ENCODE data around the gene SLC35A4. TPM values are rescaled to one million over a fixed set of nuclear protein-coding genes. Genes with fewer than 3 reads are reported as not detected.

SLC35A4 gene
- total RNA-seq, 1 donor from 2014 or later = 59.9 TPM

DNA sequence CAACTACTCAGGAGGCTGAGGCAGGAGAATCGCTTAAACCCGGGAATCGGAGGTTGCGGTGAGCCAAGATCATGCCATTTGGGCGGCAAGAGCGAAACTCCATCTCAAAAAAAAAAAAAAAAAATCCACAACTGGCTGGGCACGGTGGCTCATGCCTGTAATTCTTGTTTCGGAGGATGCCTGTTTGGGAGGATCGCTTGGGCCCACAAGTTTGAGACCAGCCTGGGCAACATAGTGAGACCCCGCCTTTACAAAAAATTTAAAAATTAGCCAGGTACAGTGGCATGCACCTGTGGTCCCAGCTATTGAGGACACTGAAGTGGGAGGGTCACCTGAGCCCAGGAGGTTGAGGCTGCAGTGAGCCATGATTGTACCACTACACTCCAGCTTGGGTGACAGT is 19.0 kb upstream of the SLC35A4 start:
- peaks cover 28% of the 10 kb centered on the region for H4K20me1 ChIP-seq (ENCODE audit: insufficient read depth, low read length)
- peaks cover 15% of the 10 kb centered on the region for H3K4me1 ChIP-seq (ENCODE audit: insufficient read depth, low read length)
- peaks cover 22% of the 10 kb centered on the region for H3K4me1 Mint-ChIP-seq (ENCODE audit: low read depth, unreplicated experiment)
- DNase-seq (ENCODE audit: low read depth) (no peak), FAIRE-seq (no peak)
- H2AFZ ChIP-seq (ENCODE audit: low read depth, low read length) = no peak overlapping the region
- H3K9me3 Mint-ChIP-seq (ENCODE audit: unreplicated experiment) = no peaks in the 10 kb centered on the region
- H3K9me3 ChIP-seq (ENCODE audit: insufficient read depth, low read depth, low read length) = no peaks in the 10 kb centered on the region
- H3K4me3 ChIP-seq (ENCODE audit: insufficient read depth, low read depth, low read length) = no peak overlapping the region
- no peak overlapping the region for H3K4me3 Mint-ChIP-seq (ENCODE audit: unreplicated experiment)
- H3K36me3 ChIP-seq (ENCODE audit: insufficient read depth, low read length) = peaks cover 21% of the 10 kb centered on the region
- H3K4me2 ChIP-seq (ENCODE audit: low read length) = no peak overlapping the region
- H3K9ac ChIP-seq (ENCODE audit: low read length) = no peak overlapping the region
- H3K27ac ChIP-seq (ENCODE audit: low read depth, low read length) = no peak overlapping the region
- H3K27ac Mint-ChIP-seq (ENCODE audit: unreplicated experiment) = no peak overlapping the region
- TF ChIP-seq EZH2 (IDR thresholded peaks at IDR 0.05; ENCODE audit: insufficient read depth, low read length) = no peak
- TF ChIP-seq, protein P1, sequence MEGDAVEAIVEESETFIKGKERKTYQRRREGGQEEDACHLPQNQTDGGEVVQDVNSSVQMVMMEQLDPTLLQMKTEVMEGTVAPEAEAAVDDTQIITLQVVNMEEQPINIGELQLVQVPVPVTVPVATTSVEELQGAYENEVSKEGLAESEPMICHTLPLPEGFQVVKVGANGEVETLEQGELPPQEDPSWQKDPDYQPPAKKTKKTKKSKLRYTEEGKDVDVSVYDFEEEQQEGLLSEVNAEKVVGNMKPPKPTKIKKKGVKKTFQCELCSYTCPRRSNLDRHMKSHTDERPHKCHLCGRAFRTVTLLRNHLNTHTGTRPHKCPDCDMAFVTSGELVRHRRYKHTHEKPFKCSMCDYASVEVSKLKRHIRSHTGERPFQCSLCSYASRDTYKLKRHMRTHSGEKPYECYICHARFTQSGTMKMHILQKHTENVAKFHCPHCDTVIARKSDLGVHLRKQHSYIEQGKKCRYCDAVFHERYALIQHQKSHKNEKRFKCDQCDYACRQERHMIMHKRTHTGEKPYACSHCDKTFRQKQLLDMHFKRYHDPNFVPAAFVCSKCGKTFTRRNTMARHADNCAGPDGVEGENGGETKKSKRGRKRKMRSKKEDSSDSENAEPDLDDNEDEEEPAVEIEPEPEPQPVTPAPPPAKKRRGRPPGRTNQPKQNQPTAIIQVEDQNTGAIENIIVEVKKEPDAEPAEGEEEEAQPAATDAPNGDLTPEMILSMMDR (IDR thresholded peaks at IDR 0.05; ENCODE audit: insufficient read depth, low read depth, low read length) = no peak
- H3K79me2 ChIP-seq (ENCODE audit: insufficient read depth, low read length) = no peaks in the 10 kb centered on the region
- H3K36me3 Mint-ChIP-seq (ENCODE audit: low read depth, unreplicated experiment) = peaks cover 23% of the 10 kb centered on the region
- no peaks in the 10 kb centered on the region for H3K27me3 ChIP-seq (ENCODE audit: insufficient read depth, low read length)
- H3K27me3 Mint-ChIP-seq (ENCODE audit: low read depth, unreplicated experiment) = no peaks in the 10 kb centered on the region

DNA sequence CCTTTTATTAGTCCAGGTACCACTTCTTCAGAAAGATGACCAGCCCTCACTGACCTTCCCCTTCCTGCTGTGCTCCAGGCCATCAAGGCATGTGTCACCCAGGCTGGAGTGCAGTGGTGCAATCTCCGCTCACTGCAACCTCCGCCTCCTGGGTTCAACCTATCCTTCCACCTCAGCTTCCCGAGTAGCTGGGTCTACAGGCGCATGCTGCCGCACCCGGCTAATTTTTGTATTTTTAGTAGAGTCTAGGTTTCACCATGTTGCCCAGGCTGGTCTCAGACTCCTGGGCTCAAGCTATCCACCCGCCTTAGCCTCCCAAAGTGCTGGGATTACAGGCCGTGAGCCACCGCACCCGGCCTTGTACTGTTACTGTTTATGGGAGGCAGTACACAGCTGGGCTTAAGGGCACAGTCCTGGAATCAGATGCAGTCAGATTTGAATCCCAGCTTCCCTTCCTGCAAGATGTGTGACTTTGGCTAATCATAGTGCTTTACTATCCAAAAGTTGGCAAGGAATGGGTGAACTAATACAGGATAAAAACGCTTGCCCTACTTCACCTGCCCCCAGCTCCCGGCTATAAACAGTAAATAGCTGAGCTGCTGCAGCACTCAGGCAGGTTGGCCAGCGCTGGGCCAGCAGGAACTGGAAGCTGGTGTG is 17.6 kb upstream of the SLC35A4 start:
- Histone ChIP-seq H3K79me2 (ENCODE audit: insufficient read depth, low read length) (peaks cover 5% of the 10 kb centered on the region), H3K27ac (ENCODE audit: low read depth, low read length) (peak overlapping the region; percentile 24), H3K9ac (ENCODE audit: low read length) (peak overlapping the region; percentile 64), H3K4me3 (ENCODE audit: insufficient read depth, low read depth, low read length) (peak overlapping the region; percentile 37), H2AFZ (ENCODE audit: low read depth, low read length) (no peak overlapping the region), H4K20me1 (ENCODE audit: insufficient read depth, low read length) (peaks cover 42% of the 10 kb centered on the region), H3K36me3 (ENCODE audit: insufficient read depth, low read length) (peaks cover 31% of the 10 kb centered on the region), H3K9me3 (ENCODE audit: insufficient read depth, low read depth, low read length) (no peaks in the 10 kb centered on the region), H3K4me1 (ENCODE audit: insufficient read depth, low read length) (peaks cover 15% of the 10 kb centered on the region), H3K4me2 (ENCODE audit: low read length) (peak overlapping the region; percentile 83), H3K27me3 (ENCODE audit: insufficient read depth, low read length) (no peaks in the 10 kb centered on the region)
- H3K9me3 Mint-ChIP-seq (ENCODE audit: unreplicated experiment) = no peaks in the 10 kb centered on the region
- H3K4me1 Mint-ChIP-seq (ENCODE audit: low read depth, unreplicated experiment) = peaks cover 22% of the 10 kb centered on the region
- H3K4me3 Mint-ChIP-seq (ENCODE audit: unreplicated experiment) = no peak overlapping the region
- DNase-seq (ENCODE audit: low read depth) (no peak), FAIRE-seq (no peak)
- peaks cover 29% of the 10 kb centered on the region for H3K36me3 Mint-ChIP-seq (ENCODE audit: low read depth, unreplicated experiment)
- peak overlapping the region; percentile 62 for H3K27ac Mint-ChIP-seq (ENCODE audit: unreplicated experiment)
- H3K27me3 Mint-ChIP-seq (ENCODE audit: low read depth, unreplicated experiment) = no peaks in the 10 kb centered on the region
- TF ChIP-seq, protein P1 (IDR thresholded peaks at IDR 0.05; ENCODE audit: insufficient read depth, low read depth, low read length) = no peak
- TF ChIP-seq EZH2 (IDR thresholded peaks at IDR 0.05; ENCODE audit: insufficient read depth, low read length) = no peak

Data from astrocyte (in vitro differentiated cells and primary cell).